ENCODE data around the gene AMDHD2. TPM values are rescaled to one million over a fixed set of nuclear protein-coding genes. Genes with fewer than 3 reads are reported as not detected.

AMDHD2 gene
- total RNA-seq, 1 donor from 2014 or later, result 61.0 TPM

- Mint-ChIP-seq H3K27me3 (ENCODE audit: unreplicated experiment) (peaks cover 12% of the 10 kb centered on the region), H3K4me3 (ENCODE audit: unreplicated experiment) (peak overlapping the region; percentile 27), H3K4me1 (ENCODE audit: low read depth, unreplicated experiment) (peaks cover 28% of the 10 kb centered on the region), H3K36me3 (ENCODE audit: unreplicated experiment) (no peaks in the 10 kb centered on the region), H3K27ac (ENCODE audit: unreplicated experiment) (peak overlapping the region; percentile 15), H3K9me3 (ENCODE audit: unreplicated experiment) (peaks cover 7% of the 10 kb centered on the region)
- peak; percentile 21 for DNase-seq
- no peak for TF ChIP-seq CTCF (IDR thresholded peaks at IDR 0.05; ENCODE audit: partially characterized antibody, unreplicated experiment)
Observed at GRCh38 chr16:2486645-2487516, 33.3 kb upstream of the AMDHD2 start.

GRCh38 chr16:2487517-2487842, 32.7 kb upstream of the AMDHD2 start:
- peaks cover 23% of the 10 kb centered on the region for H3K4me1 Mint-ChIP-seq (ENCODE audit: low read depth, unreplicated experiment)
- H3K27me3 Mint-ChIP-seq (ENCODE audit: unreplicated experiment), result peaks cover 12% of the 10 kb centered on the region
- TF ChIP-seq CTCF (IDR thresholded peaks at IDR 0.05; ENCODE audit: partially characterized antibody, unreplicated experiment), result no peak
- H3K9me3 Mint-ChIP-seq (ENCODE audit: unreplicated experiment), result peaks cover 7% of the 10 kb centered on the region
- H3K4me3 Mint-ChIP-seq (ENCODE audit: unreplicated experiment), result peak overlapping the region; percentile 27
- peak overlapping the region; percentile 15 for H3K27ac Mint-ChIP-seq (ENCODE audit: unreplicated experiment)
- DNase-seq, result no peak
- H3K36me3 Mint-ChIP-seq (ENCODE audit: unreplicated experiment), result no peaks in the 10 kb centered on the region

- Mint-ChIP-seq H3K27ac (ENCODE audit: unreplicated experiment) (no peak overlapping the region), H3K4me1 (ENCODE audit: low read depth, unreplicated experiment) (peaks cover 20% of the 10 kb centered on the region), H3K9me3 (ENCODE audit: unreplicated experiment) (peaks cover 7% of the 10 kb centered on the region), H3K4me3 (ENCODE audit: unreplicated experiment) (no peak overlapping the region), H3K36me3 (ENCODE audit: unreplicated experiment) (no peaks in the 10 kb centered on the region), H3K27me3 (ENCODE audit: unreplicated experiment) (peaks cover 10% of the 10 kb centered on the region)
- peak; percentile 29 for DNase-seq
- TF ChIP-seq CTCF (IDR thresholded peaks at IDR 0.05; ENCODE audit: partially characterized antibody, unreplicated experiment), result no peak
Observed at GRCh38 chr16:2487903-2488531, 32.2 kb upstream of the AMDHD2 start.

- H3K9me3 Mint-ChIP-seq (ENCODE audit: unreplicated experiment), result peaks cover 2% of the 10 kb centered on the region
- peaks cover 16% of the 10 kb centered on the region for H3K4me1 Mint-ChIP-seq (ENCODE audit: low read depth, unreplicated experiment)
- no peak for DNase-seq
- no peaks in the 10 kb centered on the region for H3K36me3 Mint-ChIP-seq (ENCODE audit: unreplicated experiment)
- H3K4me3 Mint-ChIP-seq (ENCODE audit: unreplicated experiment), result no peak overlapping the region
- H3K27me3 Mint-ChIP-seq (ENCODE audit: unreplicated experiment), result peaks cover 6% of the 10 kb centered on the region
- no peak for TF ChIP-seq CTCF (IDR thresholded peaks at IDR 0.05; ENCODE audit: partially characterized antibody, unreplicated experiment)
- no peak overlapping the region for H3K27ac Mint-ChIP-seq (ENCODE audit: unreplicated experiment)
Observed at GRCh38 chr16:2489581-2489980, 30.6 kb upstream of the AMDHD2 start.

All from glutamatergic neuron (in vitro differentiated cells).